ENCODE results near the gene CDKAL1. TPM values are rescaled to one million over a fixed set of nuclear protein-coding genes. Genes with fewer than 3 reads are reported as not detected.

Gene CDKAL1
- total RNA-seq, 1 donor from 2014 or later = 13.4 TPM

GRCh38 chr6:21151530-21151929 lies 617.3 kb downstream of the CDKAL1 start:
- TF ChIP-seq CTCF (IDR thresholded peaks at IDR 0.05; ENCODE audit: insufficient read depth, low read length, severe bottlenecking) = no peak
- no peak overlapping the region for H3K4me3 ChIP-seq (ENCODE audit: low read depth, low read length)
- DNase-seq (ENCODE audit: low read depth) = no peak
- no peaks in the 10 kb centered on the region for H3K27me3 ChIP-seq (ENCODE audit: control insufficient read depth, insufficient read depth, low read length)
- no peaks in the 10 kb centered on the region for H3K36me3 ChIP-seq (ENCODE audit: control insufficient read depth, insufficient read depth, low read length)
- no peak for FAIRE-seq

GRCh38 chr6:21157186-21157929 lies 623.1 kb downstream of the CDKAL1 start:
- DNase-seq (ENCODE audit: low read depth) = no peak
- no peaks in the 10 kb centered on the region for H3K36me3 ChIP-seq (ENCODE audit: control insufficient read depth, insufficient read depth, low read length)
- no peak for TF ChIP-seq CTCF (IDR thresholded peaks at IDR 0.05; ENCODE audit: insufficient read depth, low read length, severe bottlenecking)
- H3K27me3 ChIP-seq (ENCODE audit: control insufficient read depth, insufficient read depth, low read length) = no peaks in the 10 kb centered on the region
- no peak for FAIRE-seq
- H3K4me3 ChIP-seq (ENCODE audit: low read depth, low read length) = no peak overlapping the region

- Histone ChIP-seq H3K4me3 (ENCODE audit: low read depth, low read length) (no peak overlapping the region), H3K36me3 (ENCODE audit: control insufficient read depth, insufficient read depth, low read length) (no peaks in the 10 kb centered on the region), H3K27me3 (ENCODE audit: control insufficient read depth, insufficient read depth, low read length) (no peaks in the 10 kb centered on the region)
- DNase-seq (ENCODE audit: low read depth) (no peak), FAIRE-seq (no peak)
- no peak for TF ChIP-seq CTCF (IDR thresholded peaks at IDR 0.05; ENCODE audit: insufficient read depth, low read length, severe bottlenecking)
Observed at GRCh38 chr6:21158149-21158548, 623.9 kb downstream of the CDKAL1 start.

GRCh38 chr6:21158873-21159272 lies 624.6 kb downstream of the CDKAL1 start:
- H3K27me3 ChIP-seq (ENCODE audit: control insufficient read depth, insufficient read depth, low read length) = no peaks in the 10 kb centered on the region
- DNase-seq (ENCODE audit: low read depth) (no peak), FAIRE-seq (no peak)
- H3K36me3 ChIP-seq (ENCODE audit: control insufficient read depth, insufficient read depth, low read length) = no peaks in the 10 kb centered on the region
- H3K4me3 ChIP-seq (ENCODE audit: low read depth, low read length) = no peak overlapping the region
- TF ChIP-seq CTCF (IDR thresholded peaks at IDR 0.05; ENCODE audit: insufficient read depth, low read length, severe bottlenecking) = no peak

- no peak for FAIRE-seq
- no peak for DNase-seq (ENCODE audit: low read depth)
- TF ChIP-seq CTCF (IDR thresholded peaks at IDR 0.05; ENCODE audit: insufficient read depth, low read length, severe bottlenecking) = no peak
- H3K27me3 ChIP-seq (ENCODE audit: control insufficient read depth, insufficient read depth, low read length) = no peaks in the 10 kb centered on the region
- H3K36me3 ChIP-seq (ENCODE audit: control insufficient read depth, insufficient read depth, low read length) = no peaks in the 10 kb centered on the region
- no peak overlapping the region for H3K4me3 ChIP-seq (ENCODE audit: low read depth, low read length)
Observed at GRCh38 chr6:21159465-21159864, 625.2 kb downstream of the CDKAL1 start.

- FAIRE-seq = no peak
- TF ChIP-seq CTCF (IDR thresholded peaks at IDR 0.05; ENCODE audit: insufficient read depth, low read length, severe bottlenecking) = no peak
- DNase-seq (ENCODE audit: low read depth) = no peak
- H3K27me3 ChIP-seq (ENCODE audit: control insufficient read depth, insufficient read depth, low read length) = no peaks in the 10 kb centered on the region
- H3K36me3 ChIP-seq (ENCODE audit: control insufficient read depth, insufficient read depth, low read length) = no peaks in the 10 kb centered on the region
- no peak overlapping the region for H3K4me3 ChIP-seq (ENCODE audit: low read depth, low read length)
Observed at GRCh38 chr6:21161707-21162106, 627.5 kb downstream of the CDKAL1 start.
